Measurements from ENCODE around the gene OR52E2. TPM values are rescaled to one million over a fixed set of nuclear protein-coding genes. Genes with fewer than 3 reads are reported as not detected.

OR52E2 gene
- total and polyA plus RNA-seq, 2 of the 4 experiments (the other 2 are of a cell fraction) = not detected

DNA sequence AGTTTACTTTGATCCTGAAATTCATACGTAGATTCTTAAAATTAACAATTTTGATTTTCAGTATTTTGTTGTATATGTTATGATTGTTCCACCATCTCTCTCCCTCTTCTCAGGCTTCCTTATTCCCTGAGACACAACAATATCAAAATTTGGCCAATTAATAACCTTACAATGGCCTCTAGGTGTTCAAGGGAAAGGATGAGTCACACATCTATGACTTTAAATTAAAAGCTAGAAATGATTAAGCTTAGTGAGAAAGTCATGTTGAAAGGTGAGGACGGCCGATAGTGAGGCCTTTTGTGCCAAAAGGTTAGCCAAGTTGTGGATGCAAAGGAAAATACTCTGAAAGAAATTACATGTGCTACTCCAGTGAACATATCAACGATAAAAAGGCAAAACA, 18.6 kb downstream of the OR52E2 start:
- Histone ChIP-seq H3K79me1 (ENCODE audit: low read depth in 1 of 2, low read length in 2 of 2) (no peaks in the 10 kb centered on the region), H2BK120ac (ENCODE audit: low read depth, low read length) (no peak overlapping the region), H3K4ac (ENCODE audit: low read depth, low read length) (no peak overlapping the region), H4K8ac (ENCODE audit: low read depth in 2 of 2, low read length in 2 of 2) (no peak overlapping the region), H3K4me2 (ENCODE audit: low read depth, low read length) (no peak overlapping the region), H3K23ac (ENCODE audit: low read depth, low read length) (no peak overlapping the region), H2BK5ac (ENCODE audit: low read depth, low read length, poor library complexity, severe bottlenecking) (no peak overlapping the region), H3K9ac (ENCODE audit: low read depth, low read length) (no peak overlapping the region), H4K91ac (ENCODE audit: insufficient read depth, low read depth, low read length) (no peak overlapping the region), H3K14ac (replicated peaks; ENCODE audit: low read depth, low read length) (no peak overlapping the region), H3K4me1 (ENCODE audit: control insufficient read depth, insufficient read depth, low read length) (no peaks in the 10 kb centered on the region), H2AFZ (replicated peaks; ENCODE audit: low read length, poor library complexity) (no peak overlapping the region), H2AK5ac (ENCODE audit: low read depth, low read length) (no peak overlapping the region), H3K36me3 (ENCODE audit: control insufficient read depth, insufficient read depth, low read length) (no peaks in the 10 kb centered on the region), H3K18ac (ENCODE audit: low read depth, low read length) (no peak overlapping the region), H3K9me3 (ENCODE audit: control insufficient read depth, insufficient read depth, low read length) (no peaks in the 10 kb centered on the region), H3K4me3 (ENCODE audit: insufficient read depth, low read depth, low read length) (no peak overlapping the region), H3K27ac (ENCODE audit: insufficient read depth, low read length) (no peak overlapping the region), H2BK20ac (ENCODE audit: low read depth, low read length) (no peak overlapping the region), H3K9me1 (ENCODE audit: insufficient read depth, low read length) (no peaks in the 10 kb centered on the region), H3K27me3 (ENCODE audit: control insufficient read depth, insufficient read depth, low read length) (no peaks in the 10 kb centered on the region), H2BK15ac (ENCODE audit: low read depth, low read length) (no peak overlapping the region), H4K5ac (ENCODE audit: low read depth, low read length) (no peak overlapping the region), H2AK9ac (replicated peaks; ENCODE audit: low read depth, low read length, poor library complexity) (no peak overlapping the region), H4K20me1 (ENCODE audit: insufficient read depth, low read length) (no peaks in the 10 kb centered on the region), H3K56ac (ENCODE audit: extremely low read depth, insufficient read depth, low read length) (no peak overlapping the region)
- WGBS, 2 experiments (ENCODE audit: extremely low coverage in 2 of 2, insufficient read length in 1 of 2) = no CpG with 5 or more reads among the region's 4 CpGs
- no peak for DNase-seq
- in situ Hi-C loops (cut with MboI; ENCODE audit: low sequenced_read_pairs) = no loop called here
- dilution Hi-C loops (cut with HindIII; ENCODE audit: low sequenced_read_pairs, unreplicated experiment) = no loop called here
- intact Hi-C loops (cut with micrococcal nuclease) = no loop called here
- BruUV-seq (replicated peaks) = no TSS peak
- POLR2A ChIA-PET (ENCODE audit: unreplicated experiment) = no interaction called here
- CTCF ChIA-PET = no interaction called here
- no peak for TF ChIP-seq NFE2L2 (IDR thresholded peaks at IDR 0.05; ENCODE audit: low read depth, low read length)
- TF ChIP-seq MXI1 (IDR thresholded peaks at IDR 0.05; ENCODE audit: borderline replicate concordance, low read depth, low read length) = no peak
- ATAC-seq (ENCODE audit: low read depth) = no peak
